ENCODE data around the gene C20orf202. TPM values are rescaled to one million over a fixed set of nuclear protein-coding genes. Genes with fewer than 3 reads are reported as not detected.
A peak's percentile ranks its signal among the peaks of the same experiment; 100 is the strongest.
"Not testable (repeated sequence)": the region's sequence is repeated elsewhere in the genome, so short reads cannot be mapped to it uniquely, and the experiment has no call there.

The C20orf202 gene
- total RNA-seq, 1 donor from 2014 or later: not detected

DNA sequence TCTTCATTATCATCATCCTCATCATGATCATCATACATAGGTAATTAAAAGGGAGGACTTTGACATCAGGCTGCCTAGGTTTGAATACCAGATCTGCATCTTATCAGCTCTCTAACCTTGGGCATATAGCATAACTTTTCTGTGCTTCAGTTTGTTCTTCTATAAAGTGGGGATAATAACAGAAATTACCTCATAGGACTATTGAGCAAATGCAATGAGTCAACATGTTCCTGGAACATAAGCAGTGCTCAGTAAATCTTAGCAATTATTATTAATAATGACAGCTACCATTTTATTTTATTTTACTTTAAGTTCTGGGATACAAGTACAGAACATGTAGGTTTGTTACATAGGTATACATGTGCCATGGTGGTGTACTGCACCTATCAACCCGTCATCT is 7.2 kb downstream of the C20orf202 start:
- ChIA-PET POLR2A (no interaction called here), CTCF (interaction anchor here (0.6 to 2.0 kb wide), 3 partner anchors 43 to 293 kb away, joined by 3 to 6 read pairs (median 3); no protein-coding TSS in a partner anchor)
- H3K27ac Mint-ChIP-seq: no peak overlapping the region
- DNase-seq: no peak
- H3K27me3 Mint-ChIP-seq: peaks cover 34% of the 10 kb centered on the region
- TF ChIP-seq, protein P1, sequence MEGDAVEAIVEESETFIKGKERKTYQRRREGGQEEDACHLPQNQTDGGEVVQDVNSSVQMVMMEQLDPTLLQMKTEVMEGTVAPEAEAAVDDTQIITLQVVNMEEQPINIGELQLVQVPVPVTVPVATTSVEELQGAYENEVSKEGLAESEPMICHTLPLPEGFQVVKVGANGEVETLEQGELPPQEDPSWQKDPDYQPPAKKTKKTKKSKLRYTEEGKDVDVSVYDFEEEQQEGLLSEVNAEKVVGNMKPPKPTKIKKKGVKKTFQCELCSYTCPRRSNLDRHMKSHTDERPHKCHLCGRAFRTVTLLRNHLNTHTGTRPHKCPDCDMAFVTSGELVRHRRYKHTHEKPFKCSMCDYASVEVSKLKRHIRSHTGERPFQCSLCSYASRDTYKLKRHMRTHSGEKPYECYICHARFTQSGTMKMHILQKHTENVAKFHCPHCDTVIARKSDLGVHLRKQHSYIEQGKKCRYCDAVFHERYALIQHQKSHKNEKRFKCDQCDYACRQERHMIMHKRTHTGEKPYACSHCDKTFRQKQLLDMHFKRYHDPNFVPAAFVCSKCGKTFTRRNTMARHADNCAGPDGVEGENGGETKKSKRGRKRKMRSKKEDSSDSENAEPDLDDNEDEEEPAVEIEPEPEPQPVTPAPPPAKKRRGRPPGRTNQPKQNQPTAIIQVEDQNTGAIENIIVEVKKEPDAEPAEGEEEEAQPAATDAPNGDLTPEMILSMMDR (IDR thresholded peaks at IDR 0.05): no peak
- no peaks in the 10 kb centered on the region for H3K36me3 Mint-ChIP-seq (ENCODE audit: low read depth)
- no peaks in the 10 kb centered on the region for H3K9me3 Mint-ChIP-seq
- intact Hi-C loops (cut with micrococcal nuclease): no loop called here
- ATAC-seq (ENCODE audit: low read depth): no peak
- no peak overlapping the region for H3K4me3 Mint-ChIP-seq
- H3K4me1 Mint-ChIP-seq: peaks cover 4% of the 10 kb centered on the region

GRCh38 chr20:1212023-1212422 is 8.8 kb downstream of the C20orf202 start:
- peaks cover 7% of the 10 kb centered on the region for H3K4me1 Mint-ChIP-seq
- DNase-seq (no peak), ATAC-seq (ENCODE audit: low read depth) (no peak)
- no peaks in the 10 kb centered on the region for H3K36me3 Mint-ChIP-seq (ENCODE audit: low read depth)
- H3K27ac Mint-ChIP-seq: no peak overlapping the region
- H3K4me3 Mint-ChIP-seq: no peak overlapping the region
- no peaks in the 10 kb centered on the region for H3K9me3 Mint-ChIP-seq
- ChIA-PET POLR2A (no interaction called here), CTCF (interaction anchor here (0.9 to 2.2 kb wide), 4 partner anchors 104 to 396 kb away, joined by 3 to 12 read pairs (median 4); no protein-coding TSS in a partner anchor)
- intact Hi-C loops (cut with micrococcal nuclease): loop anchor here (2.0 kb wide), 1 partner anchor 225 kb away; no protein-coding TSS in a partner anchor
- peaks cover 41% of the 10 kb centered on the region for H3K27me3 Mint-ChIP-seq
- TF ChIP-seq, protein P1 (IDR thresholded peaks at IDR 0.05): no peak

GRCh38 chr20:1212607-1213396 is 9.5 kb downstream of the C20orf202 start:
- TF ChIP-seq, protein P1 (IDR thresholded peaks at IDR 0.05): peak; percentile 64
- Mint-ChIP-seq H3K27ac (no peak overlapping the region), H3K36me3 (ENCODE audit: low read depth) (no peaks in the 10 kb centered on the region), H3K9me3 (no peaks in the 10 kb centered on the region), H3K4me3 (no peak overlapping the region), H3K27me3 (peaks cover 46% of the 10 kb centered on the region), H3K4me1 (peaks cover 7% of the 10 kb centered on the region)
- DNase-seq (peak; percentile 22), ATAC-seq (ENCODE audit: low read depth) (peak; percentile 91)
- ChIA-PET POLR2A (no interaction called here), CTCF (interaction anchor here (0.7 to 2.2 kb wide), 9 partner anchors 12 to 397 kb away, joined by 3 to 12 read pairs (median 3); no protein-coding TSS in a partner anchor)
- intact Hi-C loops (cut with micrococcal nuclease): loop anchor here (1.0 to 2.0 kb wide), 3 partner anchors 224 to 397 kb away; no protein-coding TSS in a partner anchor

- Mint-ChIP-seq H3K36me3 (ENCODE audit: low read depth) (no peaks in the 10 kb centered on the region), H3K4me1 (peaks cover 7% of the 10 kb centered on the region), H3K9me3 (no peaks in the 10 kb centered on the region), H3K27ac (no peak overlapping the region), H3K27me3 (peaks cover 50% of the 10 kb centered on the region), H3K4me3 (no peak overlapping the region)
- ChIA-PET CTCF (no interaction called here), POLR2A (no interaction called here)
- TF ChIP-seq, protein P1 (IDR thresholded peaks at IDR 0.05): no peak
- no peak for DNase-seq
- intact Hi-C loops (cut with micrococcal nuclease): no loop called here
- ATAC-seq (ENCODE audit: low read depth): no peak
Measured at GRCh38 chr20:1214838-1215261, 11.6 kb downstream of the C20orf202 start.

DNA sequence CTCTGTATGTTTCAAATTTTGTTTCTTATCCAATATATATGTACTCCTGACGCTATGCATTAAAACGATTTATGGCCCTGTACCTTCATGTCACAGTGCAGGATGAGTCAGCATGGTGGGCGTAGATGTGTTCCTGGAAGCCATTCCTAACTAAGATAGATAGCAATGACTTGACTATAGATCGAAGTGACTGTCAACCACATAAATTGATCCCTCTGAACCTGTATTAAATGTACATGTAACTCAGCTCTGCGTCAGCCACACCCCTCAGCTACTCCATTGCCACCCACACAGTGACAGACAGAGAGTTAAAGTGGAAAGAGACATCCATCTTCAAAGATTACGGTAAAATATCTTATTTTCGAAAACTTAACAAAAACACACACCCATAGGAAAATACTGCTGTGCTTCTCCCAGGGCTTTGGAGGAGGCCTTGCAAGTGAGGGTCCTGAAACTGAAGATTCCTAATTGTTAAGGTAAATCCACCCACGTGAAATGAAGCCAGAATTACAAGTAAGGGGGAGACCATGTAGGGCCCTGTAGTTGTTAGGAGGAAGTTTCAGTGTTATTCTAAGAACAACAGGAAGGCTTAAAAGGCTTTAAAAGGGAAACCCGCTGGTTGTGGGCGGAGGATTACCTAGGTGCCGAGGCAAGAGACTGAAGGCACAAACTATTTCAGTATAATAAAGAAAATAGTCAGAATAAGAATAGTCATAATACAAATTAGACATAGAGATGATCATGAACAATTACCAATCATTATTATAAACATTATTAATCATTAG is 12.3 kb downstream of the C20orf202 start:
- no peaks in the 10 kb centered on the region for H3K36me3 Mint-ChIP-seq (ENCODE audit: low read depth)
- no peak for DNase-seq
- H3K4me3 Mint-ChIP-seq: no peak overlapping the region
- no peaks in the 10 kb centered on the region for H3K9me3 Mint-ChIP-seq
- no peak overlapping the region for H3K27ac Mint-ChIP-seq
- intact Hi-C loops (cut with micrococcal nuclease): no loop called here
- ATAC-seq (ENCODE audit: low read depth): no peak
- POLR2A ChIA-PET: no interaction called here
- CTCF ChIA-PET: no interaction called here
- H3K27me3 Mint-ChIP-seq: peaks cover 50% of the 10 kb centered on the region
- TF ChIP-seq, protein P1 (IDR thresholded peaks at IDR 0.05): no peak
- H3K4me1 Mint-ChIP-seq: peaks cover 7% of the 10 kb centered on the region

- intact Hi-C loops (cut with micrococcal nuclease); POLR2A ChIA-PET: not testable (repeated sequence)
Measured at GRCh38 chr20:1216527-1217427, 13.5 kb downstream of the C20orf202 start.

More at GRCh38 chr20:1216527-1217427, 13.5 kb downstream of the C20orf202 start:
- H3K4me1 Mint-ChIP-seq; DNase-seq; H3K36me3 Mint-ChIP-seq (ENCODE audit: low read depth); H3K27ac Mint-ChIP-seq; H3K9me3 Mint-ChIP-seq; H3K4me3 Mint-ChIP-seq; ATAC-seq (ENCODE audit: low read depth): not testable (repeated sequence)
- H3K27me3 Mint-ChIP-seq: peaks cover 44% of the 10 kb centered on the region
- CTCF ChIA-PET: interaction anchor here (0.6 kb wide), 1 partner anchor 219 kb away, joined by 3 read pairs; no protein-coding TSS in a partner anchor

All from activated B cell treated with CpG ODN at 0.5 μM for 24 hours (primary cell).